PC-3 (cell line): ENCODE data around the gene PGBD5.

Source experiments
- EZH2phosphoT487 ChIP-seq: fragments of 300-600 bp; sonication (generic); IDR thresholded peaks from 2 replicates; pipeline ENCODE4 v1.6.1; 2018; ENCODE audit warnings: mild to moderate bottlenecking, antibody characterized with exemption, low read length, borderline replicate concordance
- TF ChIP-seq, protein P1 (sequence below): fragments of 300-600 bp; sonication (generic); conservative IDR thresholded peaks from 2 replicates; pipeline ENCODE4 v1.5.1; 2017; ENCODE audit warnings: antibody characterized with exemption, low read depth, mild to moderate bottlenecking, low read length

DNA sequence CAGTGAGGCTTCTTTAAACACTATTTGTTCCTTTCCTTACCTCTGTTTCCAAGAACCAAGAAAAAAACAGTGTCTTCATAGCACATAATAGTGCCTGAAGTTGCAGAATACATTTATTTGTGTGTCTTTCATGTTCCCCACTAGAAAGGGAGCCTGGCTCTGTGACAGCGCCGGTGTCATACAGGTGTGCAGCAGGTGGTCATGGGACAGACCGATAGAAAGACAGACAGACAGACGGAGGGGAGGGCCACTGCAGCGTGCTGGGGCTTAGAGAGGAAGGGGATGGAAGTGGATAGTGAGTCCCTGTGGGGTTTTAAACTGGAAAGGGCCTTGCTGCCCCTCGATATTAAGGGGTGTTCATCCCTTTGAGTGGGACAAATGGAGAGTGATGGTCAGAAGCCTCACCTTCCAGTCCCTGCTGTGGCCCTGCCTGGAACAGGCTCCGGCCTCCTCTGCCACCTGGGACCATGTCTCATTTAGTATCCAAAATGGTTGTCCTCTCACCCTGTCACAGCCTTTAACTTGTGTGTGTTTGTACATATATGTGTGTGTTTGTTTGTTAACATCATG is 152.9 kb downstream of the PGBD5 start:
- TF ChIP-seq, protein P1, sequence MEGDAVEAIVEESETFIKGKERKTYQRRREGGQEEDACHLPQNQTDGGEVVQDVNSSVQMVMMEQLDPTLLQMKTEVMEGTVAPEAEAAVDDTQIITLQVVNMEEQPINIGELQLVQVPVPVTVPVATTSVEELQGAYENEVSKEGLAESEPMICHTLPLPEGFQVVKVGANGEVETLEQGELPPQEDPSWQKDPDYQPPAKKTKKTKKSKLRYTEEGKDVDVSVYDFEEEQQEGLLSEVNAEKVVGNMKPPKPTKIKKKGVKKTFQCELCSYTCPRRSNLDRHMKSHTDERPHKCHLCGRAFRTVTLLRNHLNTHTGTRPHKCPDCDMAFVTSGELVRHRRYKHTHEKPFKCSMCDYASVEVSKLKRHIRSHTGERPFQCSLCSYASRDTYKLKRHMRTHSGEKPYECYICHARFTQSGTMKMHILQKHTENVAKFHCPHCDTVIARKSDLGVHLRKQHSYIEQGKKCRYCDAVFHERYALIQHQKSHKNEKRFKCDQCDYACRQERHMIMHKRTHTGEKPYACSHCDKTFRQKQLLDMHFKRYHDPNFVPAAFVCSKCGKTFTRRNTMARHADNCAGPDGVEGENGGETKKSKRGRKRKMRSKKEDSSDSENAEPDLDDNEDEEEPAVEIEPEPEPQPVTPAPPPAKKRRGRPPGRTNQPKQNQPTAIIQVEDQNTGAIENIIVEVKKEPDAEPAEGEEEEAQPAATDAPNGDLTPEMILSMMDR = no peak
- no peak for TF ChIP-seq EZH2phosphoT487
